ENCODE data around the gene TRIM44. TPM values are rescaled to one million over a fixed set of nuclear protein-coding genes. Genes with fewer than 3 reads are reported as not detected.

Gene TRIM44
- total RNA-seq, 4 donors from 2014 or later, result 27.4 to 73.4 (median 53.7) TPM

DNA sequence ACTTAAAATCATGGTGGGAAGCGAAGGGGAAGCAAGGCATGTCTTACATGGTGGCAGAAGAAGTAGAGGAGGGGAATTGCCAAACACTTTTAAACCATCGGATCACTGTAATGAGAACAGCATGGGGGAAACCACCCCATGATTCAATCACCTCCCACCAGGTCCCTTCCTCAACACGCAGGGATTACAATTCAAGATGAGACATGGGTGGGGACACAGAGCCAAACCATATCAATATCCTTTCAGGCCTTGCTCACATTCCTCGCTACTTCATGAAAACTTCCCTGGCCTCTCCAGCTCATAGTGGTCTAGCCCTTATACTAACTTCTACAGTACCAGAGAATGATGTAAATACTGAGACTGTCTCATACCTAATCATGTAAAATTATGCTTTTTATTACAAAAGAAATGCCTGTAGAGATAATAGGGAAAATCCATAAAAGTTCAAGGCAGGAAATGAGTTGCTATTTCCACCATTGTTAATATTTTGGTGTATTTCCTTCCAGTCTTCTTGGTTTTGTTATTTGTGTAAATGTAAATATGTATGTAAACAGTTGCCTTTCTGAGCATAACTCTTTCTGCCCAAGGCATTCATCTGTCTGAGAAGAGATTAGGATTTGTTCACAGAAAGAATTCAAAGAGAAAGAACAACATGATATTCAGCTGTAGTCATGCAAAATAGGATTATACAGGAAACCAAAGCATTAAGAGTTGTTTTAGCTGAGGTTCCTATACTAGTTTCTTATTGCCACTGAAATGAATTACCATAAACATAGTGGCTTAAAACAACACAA is 177.0 kb downstream of the TRIM44 start:
- no peak for DNase-seq (ENCODE audit: extremely low spot score)
- TF ChIP-seq POLR2AphosphoS5 (IDR thresholded peaks at IDR 0.05) (no peak), POLR2A (IDR thresholded peaks at IDR 0.05; ENCODE audit: low read depth) (no peak), EP300 (IDR thresholded peaks at IDR 0.05) (no peak)
- TF ChIP-seq, protein P1, sequence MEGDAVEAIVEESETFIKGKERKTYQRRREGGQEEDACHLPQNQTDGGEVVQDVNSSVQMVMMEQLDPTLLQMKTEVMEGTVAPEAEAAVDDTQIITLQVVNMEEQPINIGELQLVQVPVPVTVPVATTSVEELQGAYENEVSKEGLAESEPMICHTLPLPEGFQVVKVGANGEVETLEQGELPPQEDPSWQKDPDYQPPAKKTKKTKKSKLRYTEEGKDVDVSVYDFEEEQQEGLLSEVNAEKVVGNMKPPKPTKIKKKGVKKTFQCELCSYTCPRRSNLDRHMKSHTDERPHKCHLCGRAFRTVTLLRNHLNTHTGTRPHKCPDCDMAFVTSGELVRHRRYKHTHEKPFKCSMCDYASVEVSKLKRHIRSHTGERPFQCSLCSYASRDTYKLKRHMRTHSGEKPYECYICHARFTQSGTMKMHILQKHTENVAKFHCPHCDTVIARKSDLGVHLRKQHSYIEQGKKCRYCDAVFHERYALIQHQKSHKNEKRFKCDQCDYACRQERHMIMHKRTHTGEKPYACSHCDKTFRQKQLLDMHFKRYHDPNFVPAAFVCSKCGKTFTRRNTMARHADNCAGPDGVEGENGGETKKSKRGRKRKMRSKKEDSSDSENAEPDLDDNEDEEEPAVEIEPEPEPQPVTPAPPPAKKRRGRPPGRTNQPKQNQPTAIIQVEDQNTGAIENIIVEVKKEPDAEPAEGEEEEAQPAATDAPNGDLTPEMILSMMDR (IDR thresholded peaks at IDR 0.05), result no peak
- Histone ChIP-seq H3K27me3 (no peaks in the 10 kb centered on the region), H3K9me3 (peaks cover 0 to 6% (median 3%) of the 10 kb centered on the region in 4 donors), H3K27ac (replicated peaks in 1 of 4) (no peak overlapping the region), H3K4me1 (no peaks in the 10 kb centered on the region), H3K4me3 (no peak overlapping the region), H3K36me3 (no peaks in the 10 kb centered on the region)
- intact Hi-C loops (cut with DNase I), result no loop called here
- 87% methylated on average over 4 of the region's 4 CpGs for WGBS

DNA sequence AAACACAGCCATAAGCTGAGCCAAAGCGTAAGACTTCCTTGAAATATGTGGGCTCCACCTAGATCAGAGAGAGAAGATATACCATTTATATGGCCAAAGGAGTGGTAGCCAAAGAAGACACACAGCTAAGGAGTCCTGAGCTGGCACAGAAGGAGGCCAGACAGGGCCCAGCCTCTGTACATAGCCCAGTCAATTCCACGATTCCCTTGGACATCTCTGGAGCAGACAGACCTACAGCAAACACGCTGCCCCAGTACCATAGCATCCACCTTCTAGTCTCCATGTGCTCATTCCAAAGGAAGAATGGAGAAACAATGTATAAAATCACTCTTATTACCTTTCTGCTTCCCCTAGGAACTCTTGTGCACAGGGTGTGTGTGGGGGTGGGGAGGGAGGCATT is 179.2 kb downstream of the TRIM44 start:
- WGBS, result 89% methylated on average over 3 of the region's 3 CpGs
- TF ChIP-seq, protein P1 (IDR thresholded peaks at IDR 0.05), result no peak
- TF ChIP-seq POLR2AphosphoS5 (IDR thresholded peaks at IDR 0.05) (no peak), POLR2A (IDR thresholded peaks at IDR 0.05; ENCODE audit: low read depth) (no peak), EP300 (IDR thresholded peaks at IDR 0.05) (no peak)
- intact Hi-C loops (cut with DNase I), result no loop called here
- no peaks in the 10 kb centered on the region for H3K27me3 ChIP-seq
- no peaks in the 10 kb centered on the region for H3K4me1 ChIP-seq
- no peaks in the 10 kb centered on the region for H3K36me3 ChIP-seq
- H3K9me3 ChIP-seq, result peaks cover 0 to 6% (median 3%) of the 10 kb centered on the region in 4 donors
- DNase-seq (ENCODE audit: extremely low spot score), result no peak
- no peak overlapping the region for H3K27ac ChIP-seq (replicated peaks in 1 of 4)
- no peak overlapping the region for H3K4me3 ChIP-seq

DNA sequence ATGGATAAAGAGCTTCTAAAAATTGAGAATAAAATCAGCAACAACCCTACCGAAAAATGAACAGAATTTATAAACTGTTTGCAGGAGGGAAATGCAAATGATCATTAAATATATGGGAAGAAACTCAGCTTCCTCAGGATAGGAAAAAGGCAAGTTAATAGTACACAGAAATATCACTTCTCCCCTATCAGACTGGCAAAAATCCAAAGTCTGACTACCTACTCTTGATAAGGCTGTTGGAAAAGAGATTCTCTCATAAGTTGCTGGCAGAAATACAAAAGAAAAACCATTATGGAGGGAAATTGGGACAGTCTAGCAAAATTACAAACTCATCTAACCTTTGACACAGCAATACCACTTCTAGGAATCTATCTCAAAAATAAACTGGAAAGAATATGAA is 180.4 kb downstream of the TRIM44 start:
- WGBS, result 0% methylated on average over 1 of the region's 1 CpG
- Histone ChIP-seq H3K4me3 (no peak overlapping the region), H3K36me3 (no peaks in the 10 kb centered on the region), H3K9me3 (peaks cover 0 to 6% (median 3%) of the 10 kb centered on the region in 4 donors), H3K27ac (replicated peaks in 1 of 4) (no peak overlapping the region), H3K4me1 (no peaks in the 10 kb centered on the region), H3K27me3 (no peaks in the 10 kb centered on the region)
- intact Hi-C loops (cut with DNase I), result no loop called here
- no peak for DNase-seq (ENCODE audit: extremely low spot score)
- TF ChIP-seq POLR2A (IDR thresholded peaks at IDR 0.05; ENCODE audit: low read depth) (no peak), POLR2AphosphoS5 (IDR thresholded peaks at IDR 0.05) (no peak), EP300 (IDR thresholded peaks at IDR 0.05) (no peak)
- TF ChIP-seq, protein P1 (IDR thresholded peaks at IDR 0.05), result no peak

DNA sequence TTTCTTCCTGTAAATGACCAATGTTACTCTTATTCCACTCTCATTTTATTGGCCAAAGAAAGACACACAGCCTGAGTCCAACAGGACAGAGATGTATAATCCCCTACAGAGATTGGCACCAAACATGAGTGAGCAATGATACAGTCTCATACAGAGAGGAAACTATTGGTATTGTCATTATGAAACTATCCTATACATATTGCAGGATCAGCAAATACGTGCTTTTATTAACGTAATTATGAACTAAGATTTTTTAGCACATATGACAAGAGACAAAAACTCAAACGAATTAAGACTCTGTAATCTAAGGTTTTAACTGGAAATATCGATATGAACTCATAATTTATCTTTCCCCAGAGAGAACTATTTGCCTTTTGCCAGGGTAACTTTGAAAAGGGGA is 182.0 kb downstream of the TRIM44 start:
- H3K27me3 ChIP-seq, result no peaks in the 10 kb centered on the region
- H3K9me3 ChIP-seq, result peaks cover 0 to 6% (median 3%) of the 10 kb centered on the region in 4 donors
- TF ChIP-seq EP300 (IDR thresholded peaks at IDR 0.05) (no peak), POLR2A (IDR thresholded peaks at IDR 0.05; ENCODE audit: low read depth) (no peak), POLR2AphosphoS5 (IDR thresholded peaks at IDR 0.05) (no peak)
- TF ChIP-seq, protein P1 (IDR thresholded peaks at IDR 0.05), result no peak
- no peak for DNase-seq (ENCODE audit: extremely low spot score)
- H3K4me3 ChIP-seq, result no peak overlapping the region
- H3K36me3 ChIP-seq, result no peaks in the 10 kb centered on the region
- intact Hi-C loops (cut with DNase I), result no loop called here
- 76% methylated on average over 4 of the region's 4 CpGs for WGBS
- no peak overlapping the region for H3K27ac ChIP-seq (replicated peaks in 1 of 4)
- H3K4me1 ChIP-seq, result no peaks in the 10 kb centered on the region
